HG02588 (cell line): Measurements from ENCODE around the gene DBT.
"Not testable (repeated sequence)": the region's sequence is repeated elsewhere in the genome, so short reads cannot be mapped to it uniquely, and the experiment has no call there.

Experiments
- ATAC-seq: cut with Tn5 transposase; IDR thresholded peaks from one replicate; pipeline ENCODE4 v1.9.1; 2021; ENCODE audit warnings: mild to moderate bottlenecking, moderate library complexity; ENCODE audit not compliant: unreplicated experiment

DBT gene

GRCh38 chr1:100249537-100250257 is at the start of gene DBT:
DBT (minus strand) TSS chr1:100249834; CDS start chr1:100249820, 14 bp downstream.
- peak; percentile 100 for ATAC-seq

- no peak for ATAC-seq
These were observed 48.9 kb upstream of the DBT start for GRCh38 chr1:100298512-100298911.

- not testable (repeated sequence) for ATAC-seq
These were observed 47.4 kb upstream of the DBT start for GRCh38 chr1:100296997-100297396.

GRCh38 chr1:100296140-100296539 is 46.5 kb upstream of the DBT start:
- no peak for ATAC-seq

- no peak for ATAC-seq
These were observed 43.1 kb upstream of the DBT start for GRCh38 chr1:100292711-100293110.

- ATAC-seq: no peak
These were observed 40.7 kb upstream of the DBT start for GRCh38 chr1:100290291-100290690.

GRCh38 chr1:100287162-100287561 is 37.5 kb upstream of the DBT start:
- no peak for ATAC-seq

GRCh38 chr1:100284591-100284990 is 35.0 kb upstream of the DBT start:
- no peak for ATAC-seq

GRCh38 chr1:100279954-100280682 is 30.5 kb upstream of the DBT start:
- no peak for ATAC-seq

GRCh38 chr1:100279358-100279923 is 29.8 kb upstream of the DBT start:
- no peak for ATAC-seq

GRCh38 chr1:100277866-100278265 is 28.2 kb upstream of the DBT start:
- ATAC-seq: no peak

GRCh38 chr1:100268202-100268601 is 18.6 kb upstream of the DBT start:
- no peak for ATAC-seq

GRCh38 chr1:100267284-100267683 is 17.6 kb upstream of the DBT start:
- no peak for ATAC-seq

GRCh38 chr1:100266741-100267140 is 17.1 kb upstream of the DBT start:
- peak; percentile 21 for ATAC-seq

- peak; percentile 98 for ATAC-seq
These were observed 16.5 kb upstream of the DBT start, which contains the start of gene RTCA for GRCh38 chr1:100265931-100266740. RTCA (plus strand) TSS chr1:100266216; CDS start chr1:100266376, 160 bp downstream.

GRCh38 chr1:100265562-100265930 is 15.9 kb upstream of the DBT start:
- peak; percentile 18 for ATAC-seq

GRCh38 chr1:100264081-100264480 is 14.4 kb upstream of the DBT start:
- not testable (repeated sequence) for ATAC-seq

- ATAC-seq: no peak
These were observed 12.1 kb upstream of the DBT start for GRCh38 chr1:100261686-100262085.

- not testable (repeated sequence) for ATAC-seq
These were observed 8.8 kb upstream of the DBT start for GRCh38 chr1:100258427-100258826.

GRCh38 chr1:100256273-100256672 is 6.6 kb upstream of the DBT start:
- not testable (repeated sequence) for ATAC-seq

- ATAC-seq: no peak
These were observed 3.9 kb upstream of the DBT start for GRCh38 chr1:100253552-100253951.
